Renal cortex interstitium (tissue), 3 donors: ENCODE data around the gene WDR18. TPM values are rescaled to one million over a fixed set of nuclear protein-coding genes. Genes with fewer than 3 reads are reported as not detected.

Experiments used
- polyA plus RNA-seq, 3 donors: library from polyadenylated mRNA; unstranded; fragments of 120-200 nt; gene quantifications; one replicate each; pipeline ENCODE4 v1.2.1, GENCODE V29; 2013; ENCODE audit not compliant: insufficient read length in 3 of 3

WDR18 gene
- polyA plus RNA-seq, 3 donors: 30.6 to 72.6 (median 54.1) TPM

Other genes with a start within 250 kb of the WDR18 start
- gene MISP, start 233.2 kb upstream of the WDR18 start, polyA plus RNA-seq: 10 to 100 TPM in 1 of 3 donors, 1 to 10 TPM in 2; 4.4 to 14.4 (median 5.8) TPM
- gene PTBP1, start 186.9 kb upstream of the WDR18 start, polyA plus RNA-seq: 100 to 1,000 TPM; 349 to 460 (median 382) TPM
- 10 to 100 TPM in 2 of 3 donors, 1 to 10 TPM in 1; 8.2 to 19.3 (median 15.8) TPM for gene PLPPR3, start 162.4 kb upstream of the WDR18 start, polyA plus RNA-seq
- 1 to 10 TPM; 1.4 to 1.9 (median 1.9) TPM for gene AZU1, start 156.5 kb upstream of the WDR18 start, polyA plus RNA-seq
- 1 to 10 TPM in 2 of 3 donors, under 1 TPM in 1; 0.81 to 2.4 (median 1.6) TPM for gene PRTN3, start 143.3 kb upstream of the WDR18 start, polyA plus RNA-seq
- under 1 TPM; 0.33 to 0.98 (median 0.34) TPM for gene ELANE, start 132.0 kb upstream of the WDR18 start, polyA plus RNA-seq
- gene CFD, start 124.7 kb upstream of the WDR18 start, polyA plus RNA-seq: 1 to 10 TPM; 1.9 to 4.9 (median 3.9) TPM
- gene MED16, start 91.2 kb upstream of the WDR18 start, polyA plus RNA-seq: 10 to 100 TPM; 40.3 to 68.6 (median 58.3) TPM
- not detected for gene RNU6-9, start 90.9 kb upstream of the WDR18 start, polyA plus RNA-seq
- 10 to 100 TPM; 33.7 to 55.0 (median 49.0) TPM for gene R3HDM4, start 71.1 kb upstream of the WDR18 start, polyA plus RNA-seq
- gene KISS1R, start 67.0 kb upstream of the WDR18 start, polyA plus RNA-seq: 1 to 10 TPM in 2 of 3 donors, under 1 TPM in 1; 0.34 to 1.2 (median 1.1) TPM
- gene ARID3A, start 58.3 kb upstream of the WDR18 start, polyA plus RNA-seq: 10 to 100 TPM; 19.9 to 37.0 (median 28.3) TPM
- 1 to 10 TPM in 2 of 3 donors, under 1 TPM in 1; 0.37 to 2.0 (median 1.2) TPM for gene GRIN3B, start 16.1 kb downstream of the WDR18 start, polyA plus RNA-seq
- gene TMEM259, start 36.8 kb downstream of the WDR18 start, polyA plus RNA-seq: 100 to 1,000 TPM in 2 of 3 donors, 10 to 100 TPM in 1; 92.3 to 145 (median 126) TPM
- gene RNU6-2, start 37.2 kb downstream of the WDR18 start, polyA plus RNA-seq: not detected
- gene CNN2, start 42.3 kb downstream of the WDR18 start, polyA plus RNA-seq: 100 to 1,000 TPM; 163 to 196 (median 180) TPM
- 10 to 100 TPM in 1 of 3 donors, 1 to 10 TPM in 2; 7.2 to 10.1 (median 8.2) TPM for gene ABCA7, start 55.8 kb downstream of the WDR18 start, polyA plus RNA-seq
- 10 to 100 TPM in 2 of 3 donors, 1 to 10 TPM in 1; 8.5 to 15.7 (median 15.4) TPM for gene ARHGAP45, start 82.8 kb downstream of the WDR18 start, polyA plus RNA-seq
- 100 to 1,000 TPM; 120 to 167 (median 144) TPM for gene POLR2E, start 111.0 kb downstream of the WDR18 start, polyA plus RNA-seq
- 100 to 1,000 TPM; 237 to 269 (median 243) TPM for gene GPX4, start 119.6 kb downstream of the WDR18 start, polyA plus RNA-seq
- gene SBNO2, start 189.9 kb downstream of the WDR18 start, polyA plus RNA-seq: 10 to 100 TPM; 14.9 to 23.6 (median 18.3) TPM
- 10 to 100 TPM; 56.8 to 62.2 (median 59.0) TPM for gene STK11, start 221.4 kb downstream of the WDR18 start, polyA plus RNA-seq